Gastroesophageal sphincter (tissue), 4 donors: ENCODE data around the gene PLEKHG3. TPM values are rescaled to one million over a fixed set of nuclear protein-coding genes. Genes with fewer than 3 reads are reported as not detected.

Source experiments
- ATAC-seq: fragments of 150-250 bp; one replicate; pipeline ENCODE4 v1.9.1; 2016; ENCODE audit warnings: mild to moderate bottlenecking, moderate library complexity
- H3K27ac ChIP-seq, 4 donors: fragments of 200-600 bp; sonication (generic) in 3 of 4; 1 replicate in 3 of 4; 2 replicates in 1 of 4; pipeline ENCODE4 v1.5.1; 2016 to 2019
- H3K27me3 ChIP-seq: fragments of 200-600 bp; sonication (generic); one replicate; pipeline ENCODE4 v1.5.1; 2019
- H3K36me3 ChIP-seq, 2 donors: fragments of 200-600 bp; sonication (generic); one replicate each; pipeline ENCODE4 v1.5.1; 2019; ENCODE audit warnings: control low read depth in 1 of 2
- H3K4me1 ChIP-seq, 3 donors: fragments of 200-600 bp; sonication (generic); 1 replicate in 2 of 3; 2 replicates in 1 of 3; pipeline ENCODE4 v1.5.1; 2016 to 2019; ENCODE audit warnings: control low read depth in 2 of 3
- H3K4me3 ChIP-seq, 2 donors: fragments of 200-600 bp; sonication (generic); one replicate each; pipeline ENCODE4 v1.5.1; 2019; ENCODE audit warnings: mild to moderate bottlenecking in 1 of 2, moderate library complexity in 1 of 2
- H3K9me3 ChIP-seq, 3 donors: fragments of 200-600 bp; sonication (generic); one replicate each; pipeline ENCODE4 v1.5.1; 2017 to 2019; ENCODE audit warnings: control low read depth in 2 of 3
- CTCF ChIP-seq, 4 experiments: fragments of 200-600 bp in 2 of 4; fragments of 450-650 bp in 2 of 4; sonication (generic) in 1 of 4; IDR thresholded peaks; one replicate each; pipeline ENCODE4 v1.5.1; 2017 to 2019; ENCODE audit warnings: antibody characterized with exemption in 4 of 4, mild to moderate bottlenecking in 2 of 4, moderate library complexity in 2 of 4
- EP300 ChIP-seq: sonication (generic); formaldehyde crosslinking; IDR thresholded peaks from one replicate; pipeline ENCODE4 v1.6.1; 2017; ENCODE audit warnings: antibody characterized with exemption, mild to moderate bottlenecking
- POLR2A ChIP-seq, 2 donors: fragments of 450-650 bp; IDR thresholded peaks; one replicate each; pipeline ENCODE4 v1.6.1; 2017; ENCODE audit warnings: antibody characterized with exemption in 2 of 2, mild to moderate bottlenecking in 2 of 2, moderate library complexity in 1 of 2
- POLR2AphosphoS5 ChIP-seq: sonication (generic); formaldehyde crosslinking; IDR thresholded peaks from one replicate; pipeline ENCODE4 v1.6.1; 2017; ENCODE audit warnings: antibody characterized with exemption
- WGBS, 2 donors: methylation state at CpG; one replicate each; pipeline ENCODE4 v1.1.5; 2018; ENCODE audit warnings: low coverage in 1 of 2; 5-methylcytosine and 5-hydroxymethylcytosine counted together
- total RNA-seq, 4 donors: library from RNA; depleted of rRNA; stranded (reverse); fragments of >200 nt; gene quantifications; one replicate each; pipeline ENCODE4 v1.1.0, GENCODE V29; 2016

The PLEKHG3 gene
- total RNA-seq, 4 donors from 2014 or later, result 44.2 to 79.4 (median 57.7) TPM

GRCh38 chr14:64728106-64728505, 23.9 kb downstream of the PLEKHG3 start:
- no peak for ATAC-seq
- WGBS, 2 donors, result no CpG with 5 or more reads among the region's 6 CpGs
- Histone ChIP-seq H3K27ac (no peak overlapping the region), H3K4me3 (no peak overlapping the region), H3K4me1 (peaks cover 0 to 64% (median 3%) of the 10 kb centered on the region in 3 donors), H3K36me3 (peaks cover 0 to 59% of the 10 kb centered on the region in 2 donors), H3K9me3 (no peaks in the 10 kb centered on the region), H3K27me3 (no peaks in the 10 kb centered on the region)
- TF ChIP-seq EP300 (no peak), POLR2AphosphoS5 (no peak), POLR2A (IDR thresholded peaks at IDR 0.05) (no peak), CTCF (IDR thresholded peaks at IDR 0.05) (no peak)

GRCh38 chr14:64728856-64729255, 24.6 kb downstream of the PLEKHG3 start:
- no peak for ATAC-seq
- Histone ChIP-seq H3K9me3 (no peaks in the 10 kb centered on the region), H3K4me3 (no peak overlapping the region), H3K36me3 (peaks cover 0 to 66% of the 10 kb centered on the region in 2 donors), H3K27ac (no peak overlapping the region), H3K27me3 (no peaks in the 10 kb centered on the region), H3K4me1 (peaks cover 0 to 56% (median 3%) of the 10 kb centered on the region in 3 donors)
- 98 to 100% methylated on average over 6 to 8 of the region's 10 CpGs for WGBS, 2 donors
- TF ChIP-seq CTCF (IDR thresholded peaks at IDR 0.05), result no peak
- TF ChIP-seq POLR2A (IDR thresholded peaks at IDR 0.05), result no peak
- no peak for TF ChIP-seq POLR2AphosphoS5
- no peak for TF ChIP-seq EP300

GRCh38 chr14:64729386-64730060, 25.3 kb downstream of the PLEKHG3 start:
- no peak overlapping the region for H3K27ac ChIP-seq
- TF ChIP-seq POLR2AphosphoS5, result no peak
- WGBS, 2 donors, result 59 to 83% methylated on average over 1 to 4 of the region's 5 CpGs
- no peaks in the 10 kb centered on the region for H3K27me3 ChIP-seq
- H3K4me1 ChIP-seq, result peaks cover 0 to 51% (median 3%) of the 10 kb centered on the region in 3 donors
- peaks cover 0 to 66% of the 10 kb centered on the region in 2 donors for H3K36me3 ChIP-seq
- no peak overlapping the region for H3K4me3 ChIP-seq
- peak; percentile 44 for ATAC-seq
- no peaks in the 10 kb centered on the region for H3K9me3 ChIP-seq

GRCh38 chr14:64730061-64730440, 25.8 kb downstream of the PLEKHG3 start:
- Histone ChIP-seq H3K9me3 (no peaks in the 10 kb centered on the region), H3K4me3 (no peak overlapping the region), H3K36me3 (peaks cover 0 to 66% of the 10 kb centered on the region in 2 donors), H3K27me3 (no peaks in the 10 kb centered on the region), H3K4me1 (peaks cover 0 to 51% (median 3%) of the 10 kb centered on the region in 3 donors), H3K27ac (no peak overlapping the region)
- 88% methylated on average over 1 of the region's 1 CpG; no CpG with 5 or more reads in 1 of the 2 donors for WGBS, 2 donors
- no peak for TF ChIP-seq POLR2AphosphoS5
- TF ChIP-seq EP300, result no peak
- no peak for TF ChIP-seq POLR2A (IDR thresholded peaks at IDR 0.05)
- TF ChIP-seq CTCF (IDR thresholded peaks at IDR 0.05), result no peak
- no peak for ATAC-seq

- Histone ChIP-seq H3K4me3 (no peak overlapping the region), H3K27ac (no peak overlapping the region), H3K4me1 (peaks cover 0 to 51% (median 3%) of the 10 kb centered on the region in 3 donors), H3K27me3 (no peaks in the 10 kb centered on the region), H3K36me3 (peaks cover 0 to 68% of the 10 kb centered on the region in 2 donors), H3K9me3 (no peaks in the 10 kb centered on the region)
- no peak for ATAC-seq
- WGBS, 2 donors, result 60% methylated on average over 1 of the region's 12 CpGs; no CpG with 5 or more reads in 1 of the 2 donors
- TF ChIP-seq EP300 (no peak), POLR2AphosphoS5 (no peak), POLR2A (IDR thresholded peaks at IDR 0.05) (no peak), CTCF (IDR thresholded peaks at IDR 0.05) (no peak)
Observed at GRCh38 chr14:64730681-64731080, 26.5 kb downstream of the PLEKHG3 start.
